HUES64 (cell line): ENCODE results near the gene ERICH4.
"Not testable (repeated sequence)": the region's sequence is repeated elsewhere in the genome, so short reads cannot be mapped to it uniquely, and the experiment has no call there.

Experiments used
- H3K27ac ChIP-seq: 2 replicates; pipeline ENCODE4 v1.7.0; 2013; ENCODE audit warnings: low read depth, low read length, inconsistent platforms
- H3K27me3 ChIP-seq: 2 replicates; pipeline ENCODE4 v1.6.1; 2013; ENCODE audit warnings: mild to moderate bottlenecking, low read length; ENCODE audit not compliant: insufficient read depth
- H3K36me3 ChIP-seq: 2 replicates; pipeline ENCODE4 v1.6.1; 2013; ENCODE audit warnings: mild to moderate bottlenecking, low read length; ENCODE audit not compliant: insufficient read depth
- H3K4me1 ChIP-seq: 2 replicates; pipeline ENCODE4 v1.6.1; 2013; ENCODE audit warnings: mild to moderate bottlenecking, low read length, moderate library complexity; ENCODE audit not compliant: insufficient read depth
- H3K4me3 ChIP-seq: 2 replicates; pipeline ENCODE4 v1.5.1; 2013; ENCODE audit warnings: mild to moderate bottlenecking, low read length, moderate library complexity
- H3K9ac ChIP-seq: 2 replicates; pipeline ENCODE4 v1.6.1; 2013; ENCODE audit warnings: mild to moderate bottlenecking, low read depth, low read length
- H3K9me3 ChIP-seq: 2 replicates; pipeline ENCODE4 v1.6.1; 2013; ENCODE audit warnings: low read depth, low read length; ENCODE audit not compliant: insufficient read depth
- WGBS: fragments of 150-250, 120-280 bp; methylation state at CpG from one replicate; pipeline ENCODE4 v1.1.7; 2013; ENCODE audit warnings: missing lambda C conversion rate; 5-methylcytosine and 5-hydroxymethylcytosine counted together

Gene ERICH4

GRCh38 chr19:41405776-41406175 lies 37.2 kb upstream of the ERICH4 start:
- H3K4me3 ChIP-seq = no peak overlapping the region
- H3K27me3 ChIP-seq = no peaks in the 10 kb centered on the region
- H3K36me3 ChIP-seq = 0 out of 2 replicates have a peak, but pooled peaks cover 1% of the 10 kb centered on the region
- 71% methylated on average over 6 of the region's 6 CpGs for WGBS
- H3K9me3 ChIP-seq = no peaks in the 10 kb centered on the region
- no peak overlapping the region for H3K9ac ChIP-seq
- no peak overlapping the region for H3K27ac ChIP-seq
- peaks cover 4% of the 10 kb centered on the region; the same call in 1 of the 2 replicates for H3K4me1 ChIP-seq

GRCh38 chr19:41407271-41407670 lies 35.7 kb upstream of the ERICH4 start:
- H3K9me3 ChIP-seq = no peaks in the 10 kb centered on the region
- no peak overlapping the region for H3K4me3 ChIP-seq
- no peaks in the 10 kb centered on the region for H3K27me3 ChIP-seq
- H3K36me3 ChIP-seq = peaks cover 9% of the 10 kb centered on the region; the same call in 1 of the 2 replicates
- peaks cover 4% of the 10 kb centered on the region; the same call in 1 of the 2 replicates for H3K4me1 ChIP-seq
- peak overlapping the region; percentile 27; the same call in 1 of the 2 replicates for H3K27ac ChIP-seq
- peak overlapping the region; percentile 4; the same call in 1 of the 2 replicates for H3K9ac ChIP-seq
- WGBS = 36% methylated on average over 4 of the region's 4 CpGs

GRCh38 chr19:41408256-41408655 lies 34.7 kb upstream of the ERICH4 start:
- Histone ChIP-seq H3K27ac (no peak overlapping the region), H3K36me3 (peaks cover 12% of the 10 kb centered on the region; the same call in 1 of the 2 replicates), H3K9ac (no peak overlapping the region), H3K27me3 (no peaks in the 10 kb centered on the region), H3K4me1 (peaks cover 4% of the 10 kb centered on the region; the same call in 1 of the 2 replicates), H3K4me3 (no peak overlapping the region), H3K9me3 (no peaks in the 10 kb centered on the region)
- 80% methylated on average over 4 of the region's 4 CpGs for WGBS

- 94% methylated on average over 5 of the region's 5 CpGs for WGBS
- H3K9me3 ChIP-seq, H3K27me3 ChIP-seq, H3K27ac ChIP-seq, H3K4me1 ChIP-seq, H3K9ac ChIP-seq, H3K4me3 ChIP-seq: not testable (repeated sequence)
- H3K36me3 ChIP-seq = peaks cover 12% of the 10 kb centered on the region; the same call in 1 of the 2 replicates
Observed at GRCh38 chr19:41408846-41409245, 34.1 kb upstream of the ERICH4 start.

GRCh38 chr19:41409288-41409687 lies 33.7 kb upstream of the ERICH4 start:
- no peak overlapping the region for H3K27ac ChIP-seq
- H3K27me3 ChIP-seq = no peaks in the 10 kb centered on the region
- peaks cover 12% of the 10 kb centered on the region; the same call in 1 of the 2 replicates for H3K36me3 ChIP-seq
- no peak overlapping the region for H3K9ac ChIP-seq
- H3K4me1 ChIP-seq = peaks cover 4% of the 10 kb centered on the region; the same call in 1 of the 2 replicates
- H3K9me3 ChIP-seq = no peaks in the 10 kb centered on the region
- H3K4me3 ChIP-seq = no peak overlapping the region
- 63% methylated on average over 4 of the region's 4 CpGs for WGBS

GRCh38 chr19:41410336-41411054 lies 32.5 kb upstream of the ERICH4 start:
- Histone ChIP-seq H3K27ac (no peak overlapping the region), H3K9ac (no peak overlapping the region), H3K4me3 (no peak overlapping the region)

GRCh38 chr19:41411100-41411967 lies 31.6 kb upstream of the ERICH4 start:
- Histone ChIP-seq H3K36me3 (peaks cover 21% of the 10 kb centered on the region; the same call in 1 of the 2 replicates), H3K27me3 (no peaks in the 10 kb centered on the region), H3K9ac (no peak overlapping the region), H3K27ac (no peak overlapping the region), H3K4me1 (peaks cover 4% of the 10 kb centered on the region; the same call in 1 of the 2 replicates), H3K4me3 (no peak overlapping the region), H3K9me3 (no peaks in the 10 kb centered on the region)
- 79% methylated on average over 8 of the region's 9 CpGs for WGBS

More at GRCh38 chr19:41410336-41411054, 32.5 kb upstream of the ERICH4 start:
- Histone ChIP-seq H3K9me3 (no peaks in the 10 kb centered on the region), H3K36me3 (peaks cover 18% of the 10 kb centered on the region; the same call in 1 of the 2 replicates), H3K27me3 (no peaks in the 10 kb centered on the region), H3K4me1 (peaks cover 4% of the 10 kb centered on the region; the same call in 1 of the 2 replicates)
- WGBS = 96% methylated on average over 23 of the region's 23 CpGs

- Histone ChIP-seq H3K9me3 (no peaks in the 10 kb centered on the region), H3K27me3 (no peaks in the 10 kb centered on the region), H3K36me3 (peaks cover 24% of the 10 kb centered on the region; the same call in 1 of the 2 replicates), H3K27ac (no peak overlapping the region), H3K9ac (no peak overlapping the region), H3K4me1 (peaks cover 4% of the 10 kb centered on the region; the same call in 1 of the 2 replicates), H3K4me3 (no peak overlapping the region)
- 85% methylated on average over 11 of the region's 11 CpGs for WGBS
Observed at GRCh38 chr19:41411968-41412265, 31.0 kb upstream of the ERICH4 start.

GRCh38 chr19:41412953-41413352 lies 30.0 kb upstream of the ERICH4 start:
- Histone ChIP-seq H3K9ac (no peak overlapping the region), H3K9me3 (no peaks in the 10 kb centered on the region), H3K27ac (no peak overlapping the region)

GRCh38 chr19:41413947-41414346 lies 29.0 kb upstream of the ERICH4 start:
- peaks cover 32% of the 10 kb centered on the region for H3K36me3 ChIP-seq
- no peaks in the 10 kb centered on the region for H3K4me1 ChIP-seq
- WGBS = 94% methylated on average over 10 of the region's 10 CpGs
- no peak overlapping the region for H3K27ac ChIP-seq
- H3K9me3 ChIP-seq = no peaks in the 10 kb centered on the region
- H3K9ac ChIP-seq = no peak overlapping the region
- no peak overlapping the region for H3K4me3 ChIP-seq
- no peaks in the 10 kb centered on the region for H3K27me3 ChIP-seq

More at GRCh38 chr19:41412953-41413352, 30.0 kb upstream of the ERICH4 start:
- no peak overlapping the region for H3K4me3 ChIP-seq
- no peaks in the 10 kb centered on the region for H3K4me1 ChIP-seq
- peaks cover 28% of the 10 kb centered on the region for H3K36me3 ChIP-seq
- H3K27me3 ChIP-seq = no peaks in the 10 kb centered on the region
- 92% methylated on average over 5 of the region's 5 CpGs for WGBS

- Histone ChIP-seq H3K4me3 (no peak overlapping the region), H3K4me1 (no peaks in the 10 kb centered on the region), H3K9ac (no peak overlapping the region), H3K9me3 (no peaks in the 10 kb centered on the region), H3K27me3 (no peaks in the 10 kb centered on the region), H3K36me3 (peaks cover 36% of the 10 kb centered on the region), H3K27ac (no peak overlapping the region)
- 94% methylated on average over 9 of the region's 9 CpGs for WGBS
Observed at GRCh38 chr19:41414461-41414860, 28.5 kb upstream of the ERICH4 start.
